ENCODE measurements around the gene RRAD.
"Not testable (repeated sequence)": the region's sequence is repeated elsewhere in the genome, so short reads cannot be mapped to it uniquely, and the experiment has no call there.

The RRAD gene, protein sequence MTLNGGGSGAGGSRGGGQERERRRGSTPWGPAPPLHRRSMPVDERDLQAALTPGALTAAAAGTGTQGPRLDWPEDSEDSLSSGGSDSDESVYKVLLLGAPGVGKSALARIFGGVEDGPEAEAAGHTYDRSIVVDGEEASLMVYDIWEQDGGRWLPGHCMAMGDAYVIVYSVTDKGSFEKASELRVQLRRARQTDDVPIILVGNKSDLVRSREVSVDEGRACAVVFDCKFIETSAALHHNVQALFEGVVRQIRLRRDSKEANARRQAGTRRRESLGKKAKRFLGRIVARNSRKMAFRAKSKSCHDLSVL

GRCh38 chr16:66925322-66925840 is at the start of gene RRAD:
Gene RRAD (minus strand): TSS chr16:66925535. CDS start chr16:66925179, 356 bp downstream.
- Histone ChIP-seq H3K9me3 (ENCODE audit: control insufficient read depth, insufficient read depth, low read depth, low read length) (no peaks in the 10 kb centered on the region), H3K27ac (ENCODE audit: extremely low read depth, low read depth, low read length) (no peak within 1 kb of the TSS), H3K36me3 (ENCODE audit: control insufficient read depth in 2 of 2, insufficient read depth in 1 of 2, low read length in 2 of 2) (no peaks in the 10 kb centered on the region), H3K4me3 (ENCODE audit: low read depth, low read length) (peak within 1 kb of the TSS; percentile 5; the same call in 1 of the 2 replicates), H3K4me1 (ENCODE audit: control insufficient read depth, insufficient read depth, low read length) (no peaks in the 10 kb centered on the region; the same call in 1 of the 2 replicates)
- POLR2A ChIA-PET: no interaction called here
- TF ChIP-seq EGR2 (tag by site-specific recombination; IDR thresholded peaks at IDR 0.05; ENCODE audit: low read depth) (peak; percentile 57; the same call in 1 of the 2 replicates), ZNF768 (tag by site-specific recombination; IDR thresholded peaks at IDR 0.05) (no peak), ZFHX2 (tag by site-specific recombination; conservative IDR thresholded peaks at IDR 0.05) (peak; percentile 50), KLF1 (tag by site-specific recombination; IDR thresholded peaks at IDR 0.05) (0 out of 2 replicates have a peak, but pooled peaks have one; percentile 23)
- CTCF ChIA-PET: interaction anchor here (15.1 kb wide), 1 partner anchor 27 kb away, joined by 268 read pairs; no protein-coding TSS in a partner anchor

DNA sequence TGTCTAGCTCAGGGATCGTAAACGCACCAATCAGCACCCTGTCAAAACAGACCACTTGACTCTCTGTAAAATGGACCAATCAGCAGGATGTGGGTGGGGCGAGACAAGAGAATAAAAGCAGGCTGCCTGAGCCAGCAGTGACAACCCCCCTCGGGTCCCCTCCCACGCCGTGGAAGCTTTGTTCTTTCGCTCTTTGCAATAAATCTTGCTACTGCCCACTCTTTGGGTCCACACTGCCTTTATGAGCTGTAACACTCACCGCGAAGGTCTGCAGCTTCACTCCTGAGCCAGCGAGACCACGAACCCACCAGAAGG is 49.6 kb upstream of the RRAD start:
- CTCF ChIA-PET: interaction anchor here (1.4 to 2.3 kb wide), 4 partner anchors 11 to 210 kb away, joined by 4 to 12 read pairs (median 7); partner anchors contain the start of gene CES3
- not testable (repeated sequence) for H3K27ac ChIP-seq (ENCODE audit: extremely low read depth, low read depth, low read length); H3K4me3 ChIP-seq (ENCODE audit: low read depth, low read length); H3K4me1 ChIP-seq (ENCODE audit: control insufficient read depth, insufficient read depth, low read length); H3K9me3 ChIP-seq (ENCODE audit: control insufficient read depth, insufficient read depth, low read depth, low read length)
- H3K36me3 ChIP-seq (ENCODE audit: control insufficient read depth in 2 of 2, insufficient read depth in 1 of 2, low read length in 2 of 2): peaks cover 0 to 23% of the 10 kb centered on the region in 2 experiments; a peak in 2 of 3 replicates
- peak; percentile 90 for TF ChIP-seq EGR2 (tag by site-specific recombination; IDR thresholded peaks at IDR 0.05; ENCODE audit: low read depth)
- TF ChIP-seq ZFHX2 (tag by site-specific recombination; conservative IDR thresholded peaks at IDR 0.05): peak; percentile 80
- 0 out of 2 replicates have a peak, but pooled peaks have one; percentile 7 for TF ChIP-seq SP2 (tag by site-specific recombination; IDR thresholded peaks at IDR 0.05)
- POLR2A ChIA-PET: interaction anchor here (0.6 to 1.2 kb wide), 2 partner anchors 155 to 207 kb away, joined by 3 to 7 read pairs; no protein-coding TSS in a partner anchor

DNA sequence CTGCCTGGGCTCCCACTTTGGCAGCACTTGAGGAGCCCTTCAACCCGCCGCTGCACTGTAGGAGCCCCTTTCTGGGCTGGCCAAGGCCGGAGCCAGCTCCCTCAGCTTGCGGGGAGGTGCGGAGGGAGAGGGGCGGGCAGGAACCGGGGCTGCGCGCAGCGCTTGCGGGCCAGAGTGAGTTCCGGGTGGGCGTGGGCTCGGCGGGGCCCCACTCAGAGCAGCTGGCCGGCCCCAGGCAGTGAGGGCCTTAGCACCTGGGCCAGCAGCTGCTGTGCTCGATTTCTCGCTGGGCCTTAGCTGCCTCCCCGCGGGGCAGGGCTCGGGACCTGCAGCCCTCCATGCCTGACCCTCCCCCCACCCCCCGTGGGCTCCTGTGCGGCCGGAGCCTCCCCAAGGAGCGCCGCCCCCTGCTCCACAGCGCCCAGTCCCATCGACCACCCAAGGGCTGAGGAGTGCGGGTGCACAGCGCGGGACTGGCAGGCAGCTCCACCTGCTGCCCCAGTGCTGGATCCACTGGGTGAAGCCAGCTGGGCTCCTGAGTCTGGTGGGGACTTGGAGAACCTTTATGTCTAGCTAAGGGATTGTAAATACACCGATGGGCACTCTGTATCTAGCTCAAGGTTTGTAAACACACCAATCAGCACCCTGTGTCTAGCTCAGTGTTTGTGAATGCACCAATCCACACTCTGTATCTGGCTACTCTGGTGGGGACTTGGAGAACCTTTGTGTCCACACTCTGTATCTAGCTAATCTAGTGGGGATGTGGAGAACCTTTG is 49.0 kb upstream of the RRAD start:
- H3K4me3 ChIP-seq (ENCODE audit: low read depth, low read length); H3K4me1 ChIP-seq (ENCODE audit: control insufficient read depth, insufficient read depth, low read length); H3K27ac ChIP-seq (ENCODE audit: extremely low read depth, low read depth, low read length); H3K9me3 ChIP-seq (ENCODE audit: control insufficient read depth, insufficient read depth, low read depth, low read length): not testable (repeated sequence)
- ChIA-PET POLR2A (interaction anchor here (1.2 kb wide), 1 partner anchor 155 kb away, joined by 3 read pairs; no protein-coding TSS in a partner anchor), CTCF (interaction anchor here (0.5 to 2.3 kb wide), 6 partner anchors 11 to 211 kb away, joined by 3 to 12 read pairs (median 6); partner anchors contain the start of gene CES3)
- peaks cover 0 to 28% of the 10 kb centered on the region in 2 experiments; a peak in 2 of 3 replicates for H3K36me3 ChIP-seq (ENCODE audit: control insufficient read depth in 2 of 2, insufficient read depth in 1 of 2, low read length in 2 of 2)

- no peak overlapping the region for H3K27ac ChIP-seq (ENCODE audit: extremely low read depth, low read depth, low read length)
- peaks cover 0 to 28% of the 10 kb centered on the region in 2 experiments; a peak in 2 of 3 replicates for H3K36me3 ChIP-seq (ENCODE audit: control insufficient read depth in 2 of 2, insufficient read depth in 1 of 2, low read length in 2 of 2)
- POLR2A ChIA-PET: interaction anchor here (0.5 kb wide), 1 partner anchor 24 kb away, joined by 4 read pairs; no protein-coding TSS in a partner anchor
- H3K4me1 ChIP-seq (ENCODE audit: control insufficient read depth, insufficient read depth, low read length): no peaks in the 10 kb centered on the region
- CTCF ChIA-PET: interaction anchor here (0.6 to 1.6 kb wide), 5 partner anchors 12 to 182 kb away, joined by 3 to 5 read pairs (median 4); no protein-coding TSS in a partner anchor
- H3K9me3 ChIP-seq (ENCODE audit: control insufficient read depth, insufficient read depth, low read depth, low read length): no peaks in the 10 kb centered on the region
- H3K4me3 ChIP-seq (ENCODE audit: low read depth, low read length): no peak overlapping the region
- TF ChIP-seq, protein P1, sequence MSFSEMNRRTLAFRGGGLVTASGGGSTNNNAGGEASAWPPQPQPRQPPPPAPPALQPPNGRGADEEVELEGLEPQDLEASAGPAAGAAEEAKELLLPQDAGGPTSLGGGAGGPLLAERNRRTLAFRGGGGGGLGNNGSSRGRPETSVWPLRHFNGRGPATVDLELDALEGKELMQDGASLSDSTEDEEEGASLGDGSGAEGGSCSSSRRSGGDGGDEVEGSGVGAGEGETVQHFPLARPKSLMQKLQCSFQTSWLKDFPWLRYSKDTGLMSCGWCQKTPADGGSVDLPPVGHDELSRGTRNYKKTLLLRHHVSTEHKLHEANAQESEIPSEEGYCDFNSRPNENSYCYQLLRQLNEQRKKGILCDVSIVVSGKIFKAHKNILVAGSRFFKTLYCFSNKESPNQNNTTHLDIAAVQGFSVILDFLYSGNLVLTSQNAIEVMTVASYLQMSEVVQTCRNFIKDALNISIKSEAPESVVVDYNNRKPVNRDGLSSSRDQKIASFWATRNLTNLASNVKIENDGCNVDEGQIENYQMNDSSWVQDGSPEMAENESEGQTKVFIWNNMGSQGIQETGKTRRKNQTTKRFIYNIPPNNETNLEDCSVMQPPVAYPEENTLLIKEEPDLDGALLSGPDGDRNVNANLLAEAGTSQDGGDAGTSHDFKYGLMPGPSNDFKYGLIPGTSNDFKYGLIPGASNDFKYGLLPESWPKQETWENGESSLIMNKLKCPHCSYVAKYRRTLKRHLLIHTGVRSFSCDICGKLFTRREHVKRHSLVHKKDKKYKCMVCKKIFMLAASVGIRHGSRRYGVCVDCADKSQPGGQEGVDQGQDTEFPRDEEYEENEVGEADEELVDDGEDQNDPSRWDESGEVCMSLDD (tag by site-specific recombination; IDR thresholded peaks at IDR 0.05): no peak
- TF ChIP-seq FEZF1 (tag by site-specific recombination; IDR thresholded peaks at IDR 0.05) (no peak), MYNN (tag by site-specific recombination; IDR thresholded peaks at IDR 0.05; ENCODE audit: borderline replicate concordance) (no peak), ZNF155 (tag by site-specific recombination; IDR thresholded peaks at IDR 0.05) (no peak), GLIS1 (tag by site-specific recombination; IDR thresholded peaks at IDR 0.05) (no peak), ZNF280D (tag by site-specific recombination; IDR thresholded peaks at IDR 0.05) (no peak), ZNF449 (tag by site-specific recombination; IDR thresholded peaks at IDR 0.05) (no peak)
Observed at GRCh38 chr16:66973716-66974115, 48.4 kb upstream of the RRAD start.

All from HEK293 (cell line).